Measurements from ENCODE around the gene CPNE5. TPM values are rescaled to one million over a fixed set of nuclear protein-coding genes. Genes with fewer than 3 reads are reported as not detected.
"Not testable (repeated sequence)": the region's sequence is repeated elsewhere in the genome, so short reads cannot be mapped to it uniquely, and the experiment has no call there.

The CPNE5 gene
- total and polyA plus RNA-seq, 4 donors: 0.93 to 5.2 (median 3.8) TPM

- Histone ChIP-seq H3K36me3 (ENCODE audit: control insufficient read depth in 4 of 4, insufficient read depth in 4 of 4, low read length in 4 of 4) (no peaks in the 10 kb centered on the region), H3K9ac (ENCODE audit: insufficient read depth in 1 of 2, low read length in 2 of 2) (no peak overlapping the region), H3K9me3 (ENCODE audit: control insufficient read depth in 4 of 4, insufficient read depth in 3 of 4, low read length in 3 of 4) (no peaks in the 10 kb centered on the region), H3K4me1 (ENCODE audit: control insufficient read depth in 5 of 5, insufficient read depth in 5 of 5, low read length in 5 of 5) (peaks cover 0 to 3% (median 0%) of the 10 kb centered on the region in 5 donors), H3K27ac (ENCODE audit: low read depth in 1 of 2, low read length in 1 of 2) (no peak overlapping the region), H3K27me3 (ENCODE audit: control insufficient read depth in 3 of 3, insufficient read depth in 3 of 3, low read length in 2 of 3) (no peaks in the 10 kb centered on the region), H3K4me3 (no peak overlapping the region)
- no peak for TF ChIP-seq CTCF (IDR thresholded peaks at IDR 0.05; ENCODE audit: control extremely low read depth, extremely low read depth)
- DNase-seq: no peak
- WGBS, 2 donors: 90 to 93% methylated on average over 7 of the region's 7 CpGs
- ATAC-seq (ENCODE audit: insufficient read depth, low FRiP score): no peak
Measured at GRCh38 chr6:36725581-36725980, 113.7 kb downstream of the CPNE5 start.

- ATAC-seq (ENCODE audit: insufficient read depth, low FRiP score) (peak; percentile 45), DNase-seq (peak; percentile 38 to 50 (median 48))
- 50 to 79% methylated on average over 13 of the region's 13 CpGs for WGBS, 2 donors
Measured at GRCh38 chr6:36724514-36725390, 114.5 kb downstream of the CPNE5 start.

GRCh38 chr6:36723992-36724391, 115.3 kb downstream of the CPNE5 start:
- not testable (repeated sequence) for ATAC-seq (ENCODE audit: insufficient read depth, low FRiP score); DNase-seq; H3K4me1 ChIP-seq (ENCODE audit: control insufficient read depth in 5 of 5, insufficient read depth in 5 of 5, low read length in 5 of 5); H3K27ac ChIP-seq (ENCODE audit: low read depth in 1 of 2, low read length in 1 of 2); H3K9me3 ChIP-seq (ENCODE audit: control insufficient read depth in 4 of 4, insufficient read depth in 3 of 4, low read length in 3 of 4); H3K9ac ChIP-seq (ENCODE audit: insufficient read depth in 1 of 2, low read length in 2 of 2); H3K4me3 ChIP-seq; H3K27me3 ChIP-seq (ENCODE audit: control insufficient read depth in 3 of 3, insufficient read depth in 3 of 3, low read length in 2 of 3); H3K36me3 ChIP-seq (ENCODE audit: control insufficient read depth in 4 of 4, insufficient read depth in 4 of 4, low read length in 4 of 4)
- WGBS, 2 donors: 90 to 94% methylated on average over 4 of the region's 4 CpGs

More at GRCh38 chr6:36724514-36725390, 114.5 kb downstream of the CPNE5 start:
- H3K4me3 ChIP-seq: no peak overlapping the region
- H3K9me3 ChIP-seq (ENCODE audit: control insufficient read depth in 4 of 4, insufficient read depth in 3 of 4, low read length in 3 of 4): no peaks in the 10 kb centered on the region
- no peaks in the 10 kb centered on the region for H3K36me3 ChIP-seq (ENCODE audit: control insufficient read depth in 4 of 4, insufficient read depth in 4 of 4, low read length in 4 of 4)
- no peak overlapping the region for H3K9ac ChIP-seq (ENCODE audit: insufficient read depth in 1 of 2, low read length in 2 of 2)
- H3K4me1 ChIP-seq (ENCODE audit: control insufficient read depth in 5 of 5, insufficient read depth in 5 of 5, low read length in 5 of 5): peaks cover 0 to 3% (median 0%) of the 10 kb centered on the region in 5 donors
- H3K27me3 ChIP-seq (ENCODE audit: control insufficient read depth in 3 of 3, insufficient read depth in 3 of 3, low read length in 2 of 3): no peaks in the 10 kb centered on the region
- peak; percentile 35 for TF ChIP-seq CTCF (IDR thresholded peaks at IDR 0.05; ENCODE audit: control extremely low read depth, extremely low read depth)
- no peak overlapping the region for H3K27ac ChIP-seq (ENCODE audit: low read depth in 1 of 2, low read length in 1 of 2)

GRCh38 chr6:36722879-36723278, 116.4 kb downstream of the CPNE5 start:
- no peak for ATAC-seq (ENCODE audit: insufficient read depth, low FRiP score)
- H3K27ac ChIP-seq (ENCODE audit: low read depth in 1 of 2, low read length in 1 of 2): no peak overlapping the region
- no peaks in the 10 kb centered on the region for H3K27me3 ChIP-seq (ENCODE audit: control insufficient read depth in 3 of 3, insufficient read depth in 3 of 3, low read length in 2 of 3)
- no peaks in the 10 kb centered on the region for H3K36me3 ChIP-seq (ENCODE audit: control insufficient read depth in 4 of 4, insufficient read depth in 4 of 4, low read length in 4 of 4)
- H3K4me3 ChIP-seq: no peak overlapping the region
- no peak for DNase-seq
- no peak for TF ChIP-seq CTCF (IDR thresholded peaks at IDR 0.05; ENCODE audit: control extremely low read depth, extremely low read depth)
- H3K9me3 ChIP-seq (ENCODE audit: control insufficient read depth in 4 of 4, insufficient read depth in 3 of 4, low read length in 3 of 4): no peaks in the 10 kb centered on the region
- no peaks in the 10 kb centered on the region for H3K4me1 ChIP-seq (ENCODE audit: control insufficient read depth in 5 of 5, insufficient read depth in 5 of 5, low read length in 5 of 5)
- 97 to 98% methylated on average over 2 of the region's 2 CpGs for WGBS, 2 donors
- no peak overlapping the region for H3K9ac ChIP-seq (ENCODE audit: insufficient read depth in 1 of 2, low read length in 2 of 2)

Data from lung (tissue), 12 donors.